ENCODE results near the gene TIGIT.

The TIGIT gene

GRCh38 chr3:114313426-114313825 is 19.6 kb downstream of the TIGIT start:
- no peak for DNase-seq (ENCODE audit: low spot score)

- no peak for DNase-seq (ENCODE audit: low spot score)
These were observed 20.5 kb downstream of the TIGIT start for GRCh38 chr3:114314282-114314681.

- DNase-seq (ENCODE audit: low spot score) = no peak
These were observed 24.5 kb downstream of the TIGIT start for GRCh38 chr3:114318295-114318694.

- DNase-seq (ENCODE audit: low spot score) = peak; percentile 26
These were observed 25.6 kb downstream of the TIGIT start for GRCh38 chr3:114319453-114319852.

- no peak for DNase-seq (ENCODE audit: low spot score)
These were observed 26.4 kb downstream of the TIGIT start for GRCh38 chr3:114320246-114320645.

- peak; percentile 31 for DNase-seq (ENCODE audit: low spot score)
These were observed 29.9 kb downstream of the TIGIT start for GRCh38 chr3:114323546-114324254.

GRCh38 chr3:114327665-114328064 is 33.8 kb downstream of the TIGIT start:
- no peak for DNase-seq (ENCODE audit: low spot score)

- no peak for DNase-seq (ENCODE audit: low spot score)
These were observed 34.5 kb downstream of the TIGIT start for GRCh38 chr3:114328345-114328744.

- DNase-seq (ENCODE audit: low spot score) = no peak
These were observed 36.0 kb downstream of the TIGIT start for GRCh38 chr3:114329823-114330222.

- no peak for DNase-seq (ENCODE audit: low spot score)
These were observed 37.2 kb downstream of the TIGIT start for GRCh38 chr3:114331007-114331406.

- no peak for DNase-seq (ENCODE audit: low spot score)
These were observed 37.9 kb downstream of the TIGIT start for GRCh38 chr3:114331710-114332109.

- no peak for DNase-seq (ENCODE audit: low spot score)
These were observed 38.7 kb downstream of the TIGIT start for GRCh38 chr3:114332342-114333179.

GRCh38 chr3:114333180-114333922 is 39.5 kb downstream of the TIGIT start:
- no peak for DNase-seq (ENCODE audit: low spot score)

GRCh38 chr3:114333923-114334240 is 40.1 kb downstream of the TIGIT start:
- DNase-seq (ENCODE audit: low spot score) = no peak

GRCh38 chr3:114336122-114336697 is 42.4 kb downstream of the TIGIT start:
- no peak for DNase-seq (ENCODE audit: low spot score)

GRCh38 chr3:114336857-114337256 is 43.0 kb downstream of the TIGIT start:
- no peak for DNase-seq (ENCODE audit: low spot score)

GRCh38 chr3:114338651-114339357 is 45.0 kb downstream of the TIGIT start:
- no peak for DNase-seq (ENCODE audit: low spot score)

GRCh38 chr3:114344492-114344891 is 50.7 kb downstream of the TIGIT start:
- DNase-seq (ENCODE audit: low spot score) = no peak

- no peak for DNase-seq (ENCODE audit: low spot score)
These were observed 56.4 kb downstream of the TIGIT start for GRCh38 chr3:114350271-114350670.

- DNase-seq (ENCODE audit: low spot score) = no peak
These were observed 56.9 kb downstream of the TIGIT start for GRCh38 chr3:114350690-114351089.

GRCh38 chr3:114351123-114351821 is 57.4 kb downstream of the TIGIT start:
- no peak for DNase-seq (ENCODE audit: low spot score)
